ENCODE results near the gene EHMT2. TPM values are rescaled to one million over a fixed set of nuclear protein-coding genes. Genes with fewer than 3 reads are reported as not detected.
A peak's percentile ranks its signal among the peaks of the same experiment; 100 is the strongest.
"Not testable (repeated sequence)": the region's sequence is repeated elsewhere in the genome, so short reads cannot be mapped to it uniquely, and the experiment has no call there.

The EHMT2 gene
- total RNA-seq, 1 experiment from 2014 or later, result 95.3 TPM

DNA sequence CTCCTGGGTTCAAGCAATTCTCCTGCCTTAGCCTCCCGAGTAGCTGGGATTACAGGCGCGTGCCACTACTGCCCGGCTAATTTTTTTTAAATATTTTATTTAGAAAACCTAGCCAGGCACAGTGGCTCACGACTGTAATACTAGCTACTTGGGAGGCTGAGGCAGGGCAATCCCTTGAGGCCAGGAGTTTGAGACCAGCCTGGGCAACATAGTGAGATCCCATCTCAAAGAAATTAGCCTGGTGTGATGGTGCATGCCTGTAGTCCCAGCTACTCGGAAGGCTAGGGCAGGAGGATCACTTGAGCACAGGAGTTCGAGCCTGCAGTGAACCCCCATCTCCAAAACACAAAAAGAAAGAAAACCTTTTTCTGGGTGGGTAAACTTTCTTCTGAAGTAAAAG lies 21.1 kb downstream of the EHMT2 start:
- in situ Hi-C loops (cut with HindIII; ENCODE audit: low sequenced_read_pairs), result no loop called here
- no peak for DNase-seq (ENCODE audit: low spot score)

DNA sequence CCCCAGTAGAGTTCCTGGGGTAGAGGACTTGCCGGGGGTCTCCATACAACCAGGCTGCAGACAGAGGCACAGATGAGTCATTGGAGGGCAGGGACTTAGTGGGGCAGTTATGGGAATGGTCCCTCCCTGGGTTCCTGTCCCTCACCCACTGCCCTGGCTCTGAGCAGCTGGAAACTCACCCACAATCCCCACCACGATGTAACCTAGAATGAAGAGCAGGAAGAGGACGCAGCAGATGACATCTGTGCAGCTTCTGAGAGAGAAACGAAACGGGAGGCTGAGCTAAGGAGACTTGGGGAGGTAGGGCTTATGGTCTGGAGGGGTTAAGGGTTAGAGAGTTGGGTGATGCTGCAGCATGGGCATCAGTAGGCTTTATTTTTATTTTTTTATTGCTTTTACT lies 21.6 kb downstream of the EHMT2 start:
- in situ Hi-C loops (cut with HindIII; ENCODE audit: low sequenced_read_pairs), result no loop called here
- DNase-seq (ENCODE audit: low spot score), result no peak

DNA sequence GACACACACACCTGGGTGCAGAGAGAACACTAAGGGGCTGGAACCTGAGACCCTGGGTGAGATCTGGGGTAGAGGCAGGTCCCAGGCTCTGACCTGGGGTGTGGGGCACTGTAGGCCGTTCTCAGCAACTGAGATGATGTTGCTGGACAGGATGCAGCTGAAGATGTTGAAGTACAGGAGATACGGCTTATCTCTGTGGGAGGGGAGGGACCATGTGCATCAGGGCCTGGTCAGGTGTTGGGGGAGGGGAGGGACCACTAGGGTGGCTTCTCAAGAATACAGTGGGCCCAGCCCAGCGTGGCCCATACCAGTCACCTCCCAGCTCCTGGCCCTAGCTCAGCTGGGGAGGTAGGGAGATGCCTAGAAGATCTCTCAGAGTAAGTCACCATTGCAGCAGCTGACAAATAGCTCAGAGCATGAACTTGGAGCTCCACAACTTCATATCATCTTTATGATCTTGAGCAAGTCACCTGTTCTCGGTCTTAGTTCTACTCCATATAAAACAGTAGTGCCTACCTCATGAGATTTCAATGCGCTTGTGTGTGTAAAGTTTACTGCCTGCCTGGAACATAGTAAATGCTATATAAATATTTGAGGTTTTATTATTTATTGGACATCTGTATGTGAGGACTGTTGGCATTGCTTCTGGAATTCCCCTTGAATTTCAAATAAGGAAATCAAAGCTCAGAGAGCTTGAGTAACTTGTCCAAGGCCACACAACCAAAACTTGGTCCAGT lies 22.5 kb downstream of the EHMT2 start:
- no peak for DNase-seq (ENCODE audit: low spot score)

DNA sequence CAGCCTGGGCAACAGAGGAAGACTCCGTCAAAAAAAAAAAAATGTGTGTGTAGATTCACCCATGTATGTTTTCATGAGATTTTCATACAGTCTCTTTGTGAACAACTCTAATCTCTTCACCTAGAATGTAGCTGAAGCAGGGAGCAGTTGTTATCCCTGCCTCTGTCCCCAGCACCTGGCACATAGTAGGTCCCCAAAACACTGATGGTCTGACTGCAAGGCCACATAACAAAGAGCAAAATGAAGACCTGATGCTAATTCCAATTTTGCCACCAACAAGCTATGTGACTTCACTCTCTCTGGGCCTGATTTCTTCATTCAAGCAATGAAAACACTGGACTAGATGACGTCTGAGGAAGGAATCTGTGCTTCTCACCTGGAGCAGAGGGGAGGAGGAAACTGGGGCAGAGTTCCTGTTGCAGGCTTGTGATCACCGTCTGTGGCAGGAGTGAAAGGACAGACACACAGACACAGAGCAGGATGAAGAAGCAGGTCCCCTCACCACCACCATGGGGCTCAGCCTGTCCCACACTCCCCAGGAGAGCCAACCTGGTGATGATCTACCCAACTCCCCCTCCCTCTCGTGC lies 23.3 kb downstream of the EHMT2 start:
- DNase-seq (ENCODE audit: low spot score), result no peak
- in situ Hi-C loops (cut with HindIII; ENCODE audit: low sequenced_read_pairs), result no loop called here

More for the DNA sequence above, 22.5 kb downstream of the EHMT2 start:
- in situ Hi-C loops (cut with HindIII; ENCODE audit: low sequenced_read_pairs), result no loop called here

DNA sequence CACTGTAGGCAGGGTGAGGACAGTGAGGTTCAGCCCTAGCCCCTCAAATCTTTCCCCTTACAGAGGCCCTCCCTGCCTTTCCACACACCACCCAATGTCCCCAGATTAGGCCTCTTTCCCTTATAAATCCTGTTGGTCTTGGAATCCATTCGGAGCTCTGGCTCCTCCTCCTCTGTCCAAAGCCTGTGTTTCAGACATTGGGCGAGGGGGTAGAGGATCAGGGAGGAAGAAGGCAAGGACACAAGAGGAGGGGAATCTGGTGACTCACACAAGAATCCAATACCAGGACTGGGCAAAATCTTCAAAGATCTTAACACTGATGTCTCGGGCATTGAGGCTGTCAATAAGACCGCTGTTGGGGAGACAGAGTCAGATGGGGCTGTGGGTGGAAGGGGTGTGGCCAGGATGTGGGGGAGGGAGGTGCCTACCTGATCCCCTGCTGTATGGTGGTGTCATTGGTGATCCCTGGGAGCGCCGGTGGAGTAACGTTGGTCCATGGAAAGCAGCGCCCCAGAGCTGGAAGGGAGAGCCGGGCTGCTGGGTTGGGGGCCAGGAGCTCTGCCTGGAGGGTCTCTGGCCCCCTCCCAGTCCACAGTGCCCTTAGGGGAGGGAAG lies 26.3 kb downstream of the EHMT2 start:
- DNase-seq (ENCODE audit: low spot score), result no peak
- in situ Hi-C loops (cut with HindIII; ENCODE audit: low sequenced_read_pairs), result no loop called here

DNA sequence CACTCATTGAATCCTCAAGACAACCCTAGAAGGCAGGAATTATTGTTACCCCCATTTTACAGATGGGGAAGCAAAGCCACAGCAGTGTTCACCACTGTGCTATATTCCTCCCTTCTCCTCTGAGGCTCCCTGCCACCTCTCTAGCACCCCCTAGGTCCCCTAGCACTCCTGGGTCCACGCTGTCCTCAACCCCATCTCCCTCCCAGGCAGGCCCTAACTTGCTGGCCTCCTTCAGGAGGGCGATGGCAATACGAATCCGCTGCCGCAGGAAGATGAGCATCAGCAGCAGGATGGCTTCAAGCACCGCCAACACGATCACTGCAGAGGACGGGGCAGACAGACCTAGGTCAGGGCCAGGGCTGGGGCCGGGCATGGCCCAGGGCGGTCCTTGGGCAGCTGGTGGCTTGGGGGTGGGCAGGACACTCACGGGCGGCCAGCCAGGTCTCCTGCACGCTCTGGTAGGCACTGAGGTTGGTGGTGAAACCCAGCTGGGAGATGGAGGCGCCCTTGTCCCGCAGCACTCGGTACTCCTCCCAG lies 27.0 kb downstream of the EHMT2 start:
- in situ Hi-C loops (cut with HindIII; ENCODE audit: low sequenced_read_pairs), result no loop called here
- peak; percentile 29 for DNase-seq (ENCODE audit: low spot score)

DNA sequence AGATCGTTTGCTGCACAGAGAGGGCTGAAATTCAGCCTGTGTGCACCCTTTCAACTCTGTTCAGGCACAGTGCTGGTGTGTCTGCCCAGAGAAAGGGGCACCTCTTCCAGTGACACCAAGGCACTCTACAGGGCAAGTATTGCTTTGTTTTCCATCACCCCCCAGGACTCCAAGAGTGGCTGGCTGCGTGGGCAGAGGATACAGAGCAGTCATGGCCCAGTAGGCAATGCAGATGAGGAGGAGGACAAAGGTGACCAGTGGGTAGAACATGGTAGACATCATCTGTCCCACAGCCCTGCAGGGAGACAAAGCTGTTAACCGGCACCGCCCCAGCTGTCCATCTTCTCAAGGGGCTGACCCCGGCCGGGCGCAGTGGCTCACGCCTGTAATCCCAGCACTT lies 28.2 kb downstream of the EHMT2 start:
- DNase-seq (ENCODE audit: low spot score), result no peak
- in situ Hi-C loops (cut with HindIII; ENCODE audit: low sequenced_read_pairs), result no loop called here

DNA sequence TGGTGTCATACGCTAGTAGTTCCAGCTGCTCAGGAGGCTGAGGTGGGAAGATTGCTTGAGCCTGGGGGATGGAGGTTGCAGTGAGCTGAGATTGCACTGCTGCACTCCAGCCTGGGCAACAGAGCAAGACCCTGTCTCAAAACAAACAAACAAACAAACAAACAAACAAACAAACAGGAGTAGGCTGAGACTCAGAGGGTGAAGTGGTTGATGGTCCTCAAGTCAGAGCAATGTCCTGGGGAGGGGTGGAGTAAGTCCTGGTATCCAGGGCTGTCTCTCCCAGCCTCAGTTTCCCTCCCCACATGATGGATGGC lies 28.9 kb downstream of the EHMT2 start:
- DNase-seq (ENCODE audit: low spot score); in situ Hi-C loops (cut with HindIII; ENCODE audit: low sequenced_read_pairs): not testable (repeated sequence)

DNA sequence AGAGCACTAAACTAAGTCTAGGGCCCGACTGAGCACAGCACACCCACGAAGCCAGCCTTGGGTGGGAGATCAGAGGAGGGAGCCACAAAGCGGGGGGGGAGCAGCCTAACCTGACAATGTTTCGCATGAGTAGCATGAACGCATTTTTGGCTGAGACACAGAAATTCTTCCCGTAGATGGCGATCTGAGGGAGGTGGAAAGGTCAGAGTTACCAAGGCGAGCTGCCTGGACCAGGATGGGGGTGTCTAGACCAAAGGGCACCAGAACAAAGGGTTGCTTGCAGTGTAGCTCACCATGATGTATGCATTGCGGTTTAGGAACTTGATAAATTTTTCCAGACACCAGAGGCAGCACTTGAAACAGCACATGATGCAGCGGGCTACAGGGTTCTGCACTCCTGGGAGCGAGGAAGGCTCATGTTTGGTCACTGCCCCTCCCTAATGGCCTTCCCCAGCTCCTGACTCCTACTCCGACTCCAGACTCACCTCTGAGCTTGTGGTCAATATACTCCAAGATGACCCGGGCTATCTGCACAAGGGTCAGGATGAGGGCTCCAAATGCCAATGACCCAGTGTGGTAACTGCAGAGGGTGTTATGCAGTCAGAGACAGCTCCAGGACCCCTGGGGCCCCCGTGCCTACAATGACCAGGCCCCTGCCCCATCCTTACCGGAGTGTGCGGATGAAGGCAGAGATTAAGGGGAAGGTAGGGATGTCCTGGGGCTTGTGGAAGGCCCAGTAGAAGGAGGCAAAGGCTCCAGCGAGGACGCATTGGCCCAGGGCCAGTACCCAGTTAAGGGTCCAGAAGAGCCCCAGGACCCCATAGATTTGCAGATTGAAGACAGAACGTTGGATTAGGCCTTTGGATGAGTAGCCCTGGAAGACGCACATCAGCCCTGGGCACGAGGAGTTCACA lies 32.0 kb downstream of the EHMT2 start:
- in situ Hi-C loops (cut with HindIII; ENCODE audit: low sequenced_read_pairs), result no loop called here
- DNase-seq (ENCODE audit: low spot score), result no peak

DNA sequence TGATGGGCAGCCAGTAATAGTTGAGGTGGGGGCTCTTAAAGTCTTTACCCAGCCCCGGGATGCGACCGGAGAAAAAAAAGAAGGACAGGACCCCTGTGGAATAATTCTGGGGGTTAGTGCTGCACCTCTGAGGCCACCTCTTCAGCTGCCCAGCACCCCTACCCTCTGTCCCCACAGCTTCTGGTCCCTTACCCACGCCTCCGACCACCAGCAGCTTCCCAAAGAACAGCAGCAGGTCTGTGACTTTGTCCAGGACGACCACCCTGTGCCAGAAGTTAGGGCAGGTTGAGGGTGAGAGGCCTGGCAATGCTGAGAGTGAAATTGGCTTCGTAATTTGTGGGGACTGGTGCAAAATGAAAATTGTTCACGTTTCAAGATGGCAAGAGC lies 32.7 kb downstream of the EHMT2 start:
- no peak for DNase-seq (ENCODE audit: low spot score)
- in situ Hi-C loops (cut with HindIII; ENCODE audit: low sequenced_read_pairs), result no loop called here

DNA sequence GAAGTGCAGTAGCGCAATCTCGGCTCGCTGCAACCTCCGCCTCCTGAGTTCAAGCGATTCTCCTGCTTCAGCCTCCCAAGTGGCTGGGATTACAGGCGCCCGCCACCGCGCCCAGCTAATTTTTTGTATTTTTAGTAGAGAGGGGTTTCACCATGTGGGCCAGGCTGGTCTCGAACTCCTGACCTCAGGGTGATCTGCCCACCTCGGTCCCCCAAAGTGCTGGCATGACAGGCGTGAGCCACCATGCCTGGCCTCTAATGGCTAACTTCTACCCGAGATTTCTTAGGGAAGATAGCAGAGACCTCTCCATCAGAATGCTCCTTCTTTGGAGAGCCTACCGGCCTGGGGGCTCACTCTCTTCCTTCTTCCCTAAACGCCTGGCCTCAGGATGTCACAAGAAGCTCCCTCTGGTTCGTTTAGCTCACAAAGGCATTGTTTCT lies 33.4 kb downstream of the EHMT2 start:
- DNase-seq (ENCODE audit: low spot score); in situ Hi-C loops (cut with HindIII; ENCODE audit: low sequenced_read_pairs): not testable (repeated sequence)

DNA sequence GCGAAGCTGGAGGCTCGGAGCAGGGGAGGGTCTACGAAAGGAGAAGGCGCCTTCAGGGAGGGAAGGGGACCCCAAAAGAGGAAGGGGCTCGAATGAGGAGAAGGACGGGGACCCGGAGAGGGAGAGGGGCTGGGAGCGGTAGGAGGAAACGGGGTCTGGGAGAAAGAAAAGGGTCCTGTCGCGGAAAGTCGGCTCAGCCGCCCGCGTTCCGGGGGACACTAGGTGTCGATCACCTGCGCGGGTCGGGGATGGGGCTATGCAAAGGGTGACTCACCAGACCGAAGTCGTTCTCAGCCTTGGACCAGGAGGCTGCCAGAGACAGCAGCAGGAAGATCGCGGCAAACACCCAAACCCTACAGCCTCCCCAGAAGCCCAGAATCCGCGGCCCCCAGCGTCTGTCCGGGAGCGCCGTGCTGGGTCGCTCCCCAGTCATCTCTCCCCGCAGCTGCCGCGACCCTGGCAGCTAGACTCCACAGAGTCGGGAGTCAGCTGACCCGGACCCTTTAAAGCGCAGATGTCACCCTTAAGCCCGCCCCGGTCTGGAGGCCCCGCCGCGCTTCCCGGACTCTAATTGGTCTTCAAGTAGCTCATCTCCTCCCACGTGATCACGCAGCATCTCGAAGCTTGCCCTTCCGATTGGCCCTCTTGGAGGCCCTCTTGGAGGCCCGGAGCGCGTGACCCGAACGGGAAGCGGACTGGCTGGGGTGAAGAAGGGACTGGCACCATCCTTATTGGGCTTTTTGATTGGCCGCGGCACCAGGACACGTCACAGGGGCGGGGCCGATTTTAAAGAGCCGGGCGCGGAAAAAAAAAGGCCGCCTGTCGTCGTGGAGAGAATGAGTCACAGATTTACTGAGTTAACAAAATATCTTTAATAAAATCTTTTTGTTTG lies 34.9 kb downstream of the EHMT2 start, which contains the start of gene NEU1:
NEU1 (minus strand) TSS at position 478 of the 892 bp plus-strand sequence; CDS start at position 433, 45 bp downstream.
- peak; percentile 100 for DNase-seq (ENCODE audit: low spot score)
- in situ Hi-C loops (cut with HindIII; ENCODE audit: low sequenced_read_pairs), result no loop called here

DNA sequence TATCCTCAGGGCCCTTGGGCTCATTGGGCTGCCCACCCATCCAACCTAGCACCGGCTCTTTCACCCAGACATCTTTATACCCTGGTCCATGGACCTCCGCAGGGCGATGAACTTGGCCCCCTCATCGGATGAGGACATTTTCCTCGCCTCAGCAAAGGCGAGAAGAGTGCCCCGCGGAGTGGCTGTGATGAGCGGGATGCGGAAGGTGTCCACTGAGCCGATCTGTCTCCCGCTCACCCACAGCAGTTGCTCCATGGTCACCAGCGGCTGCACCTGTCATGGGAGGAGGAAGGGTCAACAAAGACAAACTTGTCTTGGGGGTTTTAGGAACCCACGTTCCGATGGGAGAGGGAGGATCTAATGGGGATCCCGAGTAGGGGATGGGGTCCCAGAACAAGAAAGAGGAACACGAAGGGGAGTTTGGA lies 35.6 kb downstream of the EHMT2 start:
- in situ Hi-C loops (cut with HindIII; ENCODE audit: low sequenced_read_pairs), result no loop called here
- no peak for DNase-seq (ENCODE audit: low spot score)

DNA sequence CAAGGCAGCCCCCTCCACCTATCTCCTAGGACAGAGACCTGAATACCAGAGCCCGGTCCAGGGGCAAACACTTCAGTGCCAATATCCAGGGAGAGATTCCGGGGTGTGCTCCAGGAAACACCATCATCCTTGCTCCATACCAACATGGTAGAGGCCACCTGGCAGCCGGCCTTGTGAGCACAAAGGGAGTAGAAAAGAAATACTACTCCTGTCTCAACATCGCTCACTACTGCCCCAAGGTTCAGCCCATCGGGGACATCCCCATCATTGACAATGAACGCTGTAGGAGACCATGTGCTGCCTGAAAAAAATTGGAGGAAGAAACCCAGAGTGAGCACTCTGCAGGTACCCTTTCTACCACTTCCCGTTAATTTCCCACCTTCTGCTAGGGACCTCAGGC lies 36.3 kb downstream of the EHMT2 start:
- in situ Hi-C loops (cut with HindIII; ENCODE audit: low sequenced_read_pairs), result no loop called here
- no peak for DNase-seq (ENCODE audit: low spot score)

DNA sequence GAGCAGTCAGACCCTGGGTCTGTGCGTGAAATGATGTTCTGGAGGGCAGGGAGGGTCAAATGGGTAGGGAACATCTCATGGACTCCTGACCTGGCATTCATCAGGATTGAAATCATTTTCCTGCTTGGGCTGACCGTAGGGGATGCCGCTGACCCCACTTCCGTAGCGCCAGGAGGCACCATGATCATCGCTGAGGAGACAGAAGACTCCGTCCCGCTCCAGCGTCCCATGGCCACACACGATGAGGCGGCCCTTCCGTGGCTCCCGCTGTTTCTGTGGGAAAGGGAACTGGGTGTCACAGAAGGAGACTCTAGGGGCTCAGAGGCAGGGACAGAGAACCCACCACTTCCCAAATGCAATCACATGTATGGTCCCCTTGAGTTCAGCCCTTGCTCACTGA lies 37.1 kb downstream of the EHMT2 start:
- in situ Hi-C loops (cut with HindIII; ENCODE audit: low sequenced_read_pairs), result no loop called here
- no peak for DNase-seq (ENCODE audit: low spot score)

DNA sequence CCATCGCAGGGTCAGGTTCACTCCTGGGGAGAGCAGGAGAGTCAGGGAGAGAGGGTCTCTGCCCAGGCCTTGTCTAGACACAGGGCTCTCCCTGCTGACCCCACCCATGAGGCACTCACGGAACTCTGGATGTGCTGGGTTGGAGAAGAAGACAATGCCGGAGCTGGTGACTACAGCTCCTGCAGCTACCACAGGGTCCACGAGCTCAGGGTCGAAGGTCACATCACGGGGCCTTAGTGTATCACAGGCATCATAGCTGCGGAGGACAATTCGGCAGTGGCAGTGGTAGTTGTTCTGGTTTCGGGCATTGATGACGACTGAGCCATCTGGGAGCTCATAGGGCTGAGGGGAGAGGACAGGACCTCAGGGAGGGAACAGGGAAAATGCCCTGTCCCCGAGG lies 37.6 kb downstream of the EHMT2 start:
- DNase-seq (ENCODE audit: low spot score), result no peak
- in situ Hi-C loops (cut with HindIII; ENCODE audit: low sequenced_read_pairs), result no loop called here

DNA sequence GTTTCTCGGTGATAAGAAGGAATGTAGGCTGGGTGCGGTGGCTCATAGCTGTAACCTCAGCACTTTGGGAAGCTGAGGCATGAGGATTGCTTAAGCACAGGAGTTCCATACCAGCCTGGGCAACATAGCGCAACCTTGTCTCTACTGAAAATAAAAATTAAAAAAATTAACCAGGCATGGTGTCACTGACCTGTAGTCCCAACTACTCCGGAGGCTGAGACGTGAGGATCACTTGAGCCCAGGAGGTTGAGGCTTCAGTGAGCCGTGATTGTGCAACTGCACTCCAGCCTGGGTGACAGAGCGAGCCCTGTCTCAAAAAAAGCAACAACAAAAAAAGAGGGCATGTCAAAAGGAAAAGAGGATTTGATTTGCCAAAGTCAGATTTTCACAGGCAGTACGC lies 38.8 kb downstream of the EHMT2 start:
- in situ Hi-C loops (cut with HindIII; ENCODE audit: low sequenced_read_pairs), result no loop called here
- no peak for DNase-seq (ENCODE audit: low spot score)

DNA sequence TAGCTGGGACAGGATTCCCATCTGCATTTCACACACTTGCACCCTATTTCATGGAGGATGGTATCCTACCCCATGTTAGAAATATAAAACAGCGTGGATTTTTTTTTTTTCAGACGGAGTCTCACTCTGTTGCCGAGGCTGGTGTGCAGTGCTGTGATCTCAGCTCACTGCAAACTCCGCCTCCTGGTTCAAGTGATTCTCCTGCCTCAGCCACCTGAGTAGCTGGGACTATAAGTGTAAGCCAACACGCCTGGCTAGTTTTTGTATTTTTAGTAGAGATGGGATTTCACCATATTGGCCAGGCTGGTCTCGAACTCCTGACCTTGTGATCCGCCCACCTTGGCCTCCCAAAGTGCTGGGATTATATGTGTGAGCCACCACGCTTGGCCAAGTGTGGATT lies 39.7 kb downstream of the EHMT2 start:
- DNase-seq (ENCODE audit: low spot score); in situ Hi-C loops (cut with HindIII; ENCODE audit: low sequenced_read_pairs): not testable (repeated sequence)
